Endodermal cell (in vitro differentiated cells): Measurements from ENCODE around the gene NKPD1. TPM values are rescaled to one million over a fixed set of nuclear protein-coding genes. Genes with fewer than 3 reads are reported as not detected.

Source experiments
- DNase-seq: peaks from one replicate; pipeline ENCODE4 v3.0.0-alpha.2; 2017
- H3K27ac ChIP-seq: 2 replicates; pipeline ENCODE4 v1.5.1; 2013; ENCODE audit warnings: mild to moderate bottlenecking, low read depth, low read length, moderate library complexity
- H3K27me3 ChIP-seq: 2 replicates; pipeline ENCODE4 v1.6.1; 2013; ENCODE audit warnings: mild to moderate bottlenecking, low read length, moderate library complexity; ENCODE audit not compliant: insufficient read depth, control insufficient read depth, poor library complexity, severe bottlenecking
- H3K36me3 ChIP-seq: 2 replicates; pipeline ENCODE4 v1.7.0; 2013; ENCODE audit warnings: mild to moderate bottlenecking, low read length, moderate library complexity; ENCODE audit not compliant: control insufficient read depth, insufficient read depth
- H3K4me1 ChIP-seq: one replicate; pipeline ENCODE4 v1.7.0; 2013; ENCODE audit warnings: low read length; ENCODE audit not compliant: control insufficient read depth, insufficient read depth
- H3K4me3 ChIP-seq: 2 replicates; pipeline ENCODE4 v1.5.1; 2013; ENCODE audit warnings: mild to moderate bottlenecking, low read length, moderate library complexity
- H3K9ac ChIP-seq: 2 replicates; pipeline ENCODE4 v1.6.1; 2013; ENCODE audit warnings: mild to moderate bottlenecking, low read length, moderate library complexity; ENCODE audit not compliant: poor library complexity, severe bottlenecking; ENCODE audit errors: extremely low read depth
- H3K9me3 ChIP-seq: 2 replicates; pipeline ENCODE4 v1.6.1; 2013; ENCODE audit warnings: mild to moderate bottlenecking, low read length, moderate library complexity; ENCODE audit not compliant: control insufficient read depth
- H3K27ac Mint-ChIP-seq: 2 replicates; pipeline ENCODE4 v1.8.0; 2020; ENCODE audit warnings: mixed read lengths
- H3K27me3 Mint-ChIP-seq: 2 replicates; pipeline ENCODE4 v1.8.0; 2021; ENCODE audit warnings: mild to moderate bottlenecking, mixed read lengths; ENCODE audit not compliant: insufficient read depth
- H3K36me3 Mint-ChIP-seq: 2 replicates; pipeline ENCODE4 v1.8.0; 2020; ENCODE audit warnings: low read depth, mixed read lengths
- H3K4me1 Mint-ChIP-seq: 2 replicates; pipeline ENCODE4 v1.8.0; 2020; ENCODE audit warnings: mixed read lengths
- H3K4me3 Mint-ChIP-seq: 2 replicates; pipeline ENCODE4 v1.8.0; 2020; ENCODE audit warnings: mild to moderate bottlenecking, moderate library complexity, mixed read lengths
- H3K9me3 Mint-ChIP-seq: 2 replicates; pipeline ENCODE4 v1.8.0; 2020; ENCODE audit warnings: mild to moderate bottlenecking, mixed read lengths
- CTCF ChIP-seq: fragments of 200-600 bp; sonication (generic); conservative IDR thresholded peaks from 2 replicates; pipeline ENCODE4 v1.5.0; 2021; ENCODE audit warnings: antibody characterized with exemption, mild to moderate bottlenecking
- WGBS, 2 experiments: methylation state at CpG; one replicate each; pipeline versions ENCODE4 v1.1.5 to v1.1.7; 2013; ENCODE audit warnings: missing lambda C conversion rate in 2 of 2, mixed read lengths in 1 of 2; ENCODE audit not compliant: insufficient coverage in 1 of 2, insufficient read length in 1 of 2; 5-methylcytosine and 5-hydroxymethylcytosine counted together
- long read RNA-seq, 4 experiments: library from polyadenylated mRNA in 2 of 4; library from RNA in 1 of 4; library from capped mRNA in 1 of 4; stranded (forward) in 3 of 4; unstranded in 1 of 4; transcript quantifications; one replicate each; pipeline ENCODE4 v2.0.0, GENCODE V29; 2020 to 2021; ENCODE audit warnings: inconsistent platforms in 1 of 4
- polyA plus RNA-seq, 2 experiments: library from polyadenylated mRNA; stranded (reverse); fragments of 50-300 nt; gene quantifications; one replicate each; pipeline ENCODE4 v1.2.3, GENCODE V29; 2013
- total RNA-seq, 2 donors: library from RNA; stranded (reverse); fragmentation: NEBNext Ultra II Directional in 1 of 2; extraction: Animal tissue kit (Norgen Biotek cat#: 25700) in 1 of 2; gene quantifications; 2 replicates in 1 of 2; 3 replicates in 1 of 2; pipeline ENCODE4 v1.2.1, GENCODE V29; 2021

Gene NKPD1
- under 1 TPM; 0.15 to 0.22 TPM for total RNA-seq
- 0.25 TPM for polyA plus RNA-seq (2013, experiment 1 of 2)
- 0.21 TPM for polyA plus RNA-seq (2013, experiment 2 of 2)
- long read RNA-seq, experiment 1: 0 reads
- long read RNA-seq, experiment 2: 0 reads
- long read RNA-seq, experiment 3, partial matches to known transcripts: 0 of 1 reads
- long read RNA-seq, experiment 3, other reads (novel, unspliced or antisense): 1 of 1 reads
- long read RNA-seq, experiment 4: 0 reads

GRCh38 chr19:45160870-45161737 is at the start of gene NKPD1:
Gene NKPD1, minus strand, starts transcription at chr19:45160982. Its CDS starts 832 bp downstream, at chr19:45160150.
- H3K27ac Mint-ChIP-seq: peak within 1 kb of the TSS; percentile 4
- Histone ChIP-seq H3K4me1 (peaks cover 5% of the 10 kb centered on the region), H3K27ac (no peak within 1 kb of the TSS), H3K36me3 (no peaks in the 10 kb centered on the region), H3K9me3 (no peaks in the 10 kb centered on the region), H3K9ac (no peak within 1 kb of the TSS), H3K27me3 (no peaks in the 10 kb centered on the region), H3K4me3 (no peak within 1 kb of the TSS)
- no peak within 1 kb of the TSS for H3K4me3 Mint-ChIP-seq
- no peaks in the 10 kb centered on the region for H3K9me3 Mint-ChIP-seq
- DNase-seq: peak; percentile 78
- WGBS, 2 experiments: 82 to 86% methylated on average over 15 to 29 of the region's 29 CpGs
- no peak for TF ChIP-seq CTCF
- no peaks in the 10 kb centered on the region for H3K36me3 Mint-ChIP-seq
- peaks cover 20% of the 10 kb centered on the region for H3K27me3 Mint-ChIP-seq
- H3K4me1 Mint-ChIP-seq: peaks cover 2% of the 10 kb centered on the region

GRCh38 chr19:45206328-45206727 is 45.5 kb upstream of the NKPD1 start:
- Mint-ChIP-seq H3K36me3 (no peaks in the 10 kb centered on the region), H3K27ac (no peak overlapping the region), H3K4me1 (no peaks in the 10 kb centered on the region), H3K4me3 (no peak overlapping the region), H3K27me3 (peaks cover 2% of the 10 kb centered on the region), H3K9me3 (no peaks in the 10 kb centered on the region)
- Histone ChIP-seq H3K4me3 (no peak overlapping the region), H3K4me1 (no peaks in the 10 kb centered on the region), H3K27ac (no peak overlapping the region), H3K27me3 (no peaks in the 10 kb centered on the region), H3K9me3 (no peaks in the 10 kb centered on the region), H3K9ac (no peak overlapping the region), H3K36me3 (no peaks in the 10 kb centered on the region)
- DNase-seq: no peak
- TF ChIP-seq CTCF: no peak
- 84 to 92% methylated on average over 2 of the region's 3 CpGs for WGBS, 2 experiments

- no peak overlapping the region for H3K27ac ChIP-seq
These were observed 45.0 kb upstream of the NKPD1 start for GRCh38 chr19:45205810-45206209.

More at GRCh38 chr19:45205810-45206209, 45.0 kb upstream of the NKPD1 start:
- H3K4me3 ChIP-seq: no peak overlapping the region
- no peaks in the 10 kb centered on the region for H3K27me3 ChIP-seq
- 74 to 90% methylated on average over 11 of the region's 12 CpGs for WGBS, 2 experiments
- H3K4me1 ChIP-seq: no peaks in the 10 kb centered on the region
- H3K9me3 Mint-ChIP-seq: no peaks in the 10 kb centered on the region
- peaks cover 2% of the 10 kb centered on the region for H3K27me3 Mint-ChIP-seq
- no peaks in the 10 kb centered on the region for H3K9me3 ChIP-seq
- H3K27ac Mint-ChIP-seq: no peak overlapping the region
- H3K4me1 Mint-ChIP-seq: no peaks in the 10 kb centered on the region
- no peak for DNase-seq
- H3K4me3 Mint-ChIP-seq: no peak overlapping the region
- H3K36me3 Mint-ChIP-seq: no peaks in the 10 kb centered on the region
- H3K36me3 ChIP-seq: no peaks in the 10 kb centered on the region
- no peak for TF ChIP-seq CTCF
- H3K9ac ChIP-seq: no peak overlapping the region
